Esophagus squamous epithelium (tissue), 4 donors: ENCODE data around the gene EHBP1.

Experiments
- CTCF ChIP-seq, 6 experiments: fragments of 450-650 bp in 4 of 6; fragments of 200-600 bp in 2 of 6; sonication (generic) in 2 of 6; IDR thresholded peaks; one replicate each; pipeline ENCODE4 v1.5.1; 2016 to 2019; ENCODE audit warnings: antibody characterized with exemption in 6 of 6, mild to moderate bottlenecking in 4 of 6, moderate library complexity in 4 of 6
- POLR2A ChIP-seq, 4 donors: fragments of 450-650 bp; IDR thresholded peaks; one replicate each; pipeline ENCODE4 v1.6.1; 2017; ENCODE audit warnings: antibody characterized with exemption in 4 of 4, mild to moderate bottlenecking in 4 of 4, moderate library complexity in 3 of 4

GRCh38 chr2:62662131-62662530 lies 43.4 kb upstream of the EHBP1 start:
- TF ChIP-seq CTCF (IDR thresholded peaks at IDR 0.05) (no peak), POLR2A (IDR thresholded peaks at IDR 0.05) (no peak)
